Stimulated activated CD8-positive, alpha-beta memory T cell treated with anti-CD3 and anti-CD28 coated beads, Interleukin-4, amount 100 ng/mL, for 24 hours (primary cell): Measurements from ENCODE around the gene FIGNL1.

Experiments used
- DNase-seq: peaks from one replicate; pipeline ENCODE4 v3.0.0-alpha.2; 2020; ENCODE audit warnings: low read depth

Gene FIGNL1

GRCh38 chr7:50396856-50397255 lies 53.3 kb downstream of the FIGNL1 start:
- DNase-seq: no peak

- DNase-seq: no peak
These were observed 55.8 kb downstream of the FIGNL1 start for GRCh38 chr7:50394315-50394714.
